Memory B cell (primary cell): ENCODE data around the gene ATXN7L3.

Experiments
- ATAC-seq: fragments of 150-1000 bp; cut with Tn5 transposase; 2 replicates; pipeline ENCODE4 v1.10.0; 2021; ENCODE audit warnings: low read depth, mild to moderate bottlenecking, moderate library complexity
- DNase-seq, 2 donors: peaks; one replicate each; pipeline ENCODE4 v3.0.0; 2022; ENCODE audit warnings: low spot score in 2 of 2
- H3K27ac Mint-ChIP-seq: one replicate; pipeline ENCODE4 v1.8.0; 2022; ENCODE audit warnings: mild to moderate bottlenecking, moderate library complexity, mixed read lengths
- H3K27me3 Mint-ChIP-seq: one replicate; pipeline ENCODE4 v1.8.0; 2022; ENCODE audit warnings: mixed read lengths
- H3K36me3 Mint-ChIP-seq: one replicate; pipeline ENCODE4 v1.8.0; 2022; ENCODE audit warnings: mild to moderate bottlenecking, mixed read lengths
- H3K4me1 Mint-ChIP-seq: one replicate; pipeline ENCODE4 v1.8.0; 2022; ENCODE audit warnings: mixed read lengths
- H3K4me3 Mint-ChIP-seq: one replicate; pipeline ENCODE4 v1.8.0; 2022; ENCODE audit warnings: mild to moderate bottlenecking, moderate library complexity, mixed read lengths
- H3K9me3 Mint-ChIP-seq: one replicate; pipeline ENCODE4 v1.8.0; 2022; ENCODE audit warnings: mixed read lengths

ATXN7L3 gene

DNA sequence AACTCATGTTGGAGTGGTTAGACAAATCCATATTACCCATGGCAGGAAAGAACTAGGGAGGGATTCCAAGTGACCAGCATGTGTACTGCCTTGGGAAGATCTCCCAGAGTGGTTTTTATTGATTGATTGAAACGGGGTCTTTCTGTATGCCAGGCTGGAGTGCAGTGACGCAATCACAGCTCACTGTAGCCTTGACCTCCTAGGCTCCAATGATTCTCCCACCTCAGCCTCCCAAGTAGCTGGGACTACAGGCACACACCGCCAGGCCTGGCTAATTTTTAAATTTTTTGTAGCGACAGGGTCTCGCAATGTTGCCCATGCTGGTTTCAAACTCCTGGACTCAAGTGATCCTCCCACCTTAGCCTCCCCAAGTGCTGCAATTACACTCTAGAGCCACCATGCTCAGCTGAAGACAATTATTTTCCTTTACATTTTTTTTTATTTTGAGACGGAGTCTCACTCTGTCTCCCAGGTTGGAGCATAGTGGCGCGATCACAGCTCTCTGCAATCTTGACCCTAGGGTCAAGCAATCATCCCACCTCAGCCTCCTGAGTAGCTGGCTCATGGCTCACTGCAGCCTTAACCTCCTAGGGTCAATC is 15.4 kb downstream of the ATXN7L3 start:
- ATAC-seq = no peak
- DNase-seq = no peak
- no peaks in the 10 kb centered on the region for H3K27me3 Mint-ChIP-seq
- peaks cover 4% of the 10 kb centered on the region for H3K36me3 Mint-ChIP-seq
- peaks cover 16% of the 10 kb centered on the region for H3K4me1 Mint-ChIP-seq
- H3K27ac Mint-ChIP-seq = no peak overlapping the region
- H3K4me3 Mint-ChIP-seq = no peak overlapping the region
- H3K9me3 Mint-ChIP-seq = no peaks in the 10 kb centered on the region

DNA sequence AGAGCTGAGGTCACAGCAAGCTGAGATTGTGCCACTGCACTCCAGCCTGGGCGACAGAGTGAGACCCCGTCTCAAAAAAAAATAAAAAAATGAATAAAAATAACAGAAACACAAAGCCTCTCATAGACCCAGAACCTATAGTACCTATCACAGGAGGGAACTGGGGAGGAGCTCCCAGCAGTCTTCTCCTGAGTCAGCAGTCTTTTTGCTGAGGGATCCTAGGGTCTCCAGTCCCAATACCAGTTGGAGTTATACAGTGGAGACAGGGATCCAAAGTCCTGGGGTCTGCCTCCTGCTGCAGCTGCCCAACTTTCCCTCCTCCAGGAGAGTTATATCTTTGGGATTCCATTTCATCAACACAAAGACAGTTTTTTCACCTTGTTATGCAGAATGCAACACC is 16.7 kb downstream of the ATXN7L3 start:
- Mint-ChIP-seq H3K4me3 (no peak overlapping the region), H3K9me3 (no peaks in the 10 kb centered on the region), H3K4me1 (peaks cover 9% of the 10 kb centered on the region), H3K36me3 (peaks cover 7% of the 10 kb centered on the region), H3K27me3 (no peaks in the 10 kb centered on the region), H3K27ac (no peak overlapping the region)
- ATAC-seq = no peak
- no peak for DNase-seq

DNA sequence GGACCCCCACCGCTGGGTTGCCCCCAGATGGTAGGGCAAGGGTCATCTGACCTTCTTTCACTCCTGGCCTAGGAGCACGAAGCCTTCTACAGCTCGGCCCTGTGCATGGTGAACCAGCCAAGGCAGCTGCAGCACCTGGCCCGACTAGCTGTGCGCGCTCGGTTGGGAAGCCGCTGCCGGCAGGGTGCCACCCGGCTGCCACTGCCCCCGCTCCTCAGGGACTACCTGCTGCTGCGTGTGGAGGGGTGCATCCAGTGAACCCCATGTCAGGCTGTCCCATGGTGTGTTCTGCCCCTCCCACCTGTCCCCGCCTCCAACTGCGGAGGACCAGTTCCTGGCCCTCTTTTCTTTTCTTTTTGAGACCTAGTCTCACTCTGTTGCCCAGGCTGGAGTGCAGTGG is 21.6 kb downstream of the ATXN7L3 start:
- peaks cover 11% of the 10 kb centered on the region for H3K36me3 Mint-ChIP-seq
- no peak overlapping the region for H3K4me3 Mint-ChIP-seq
- ATAC-seq (no peak), DNase-seq (no peak)
- no peaks in the 10 kb centered on the region for H3K4me1 Mint-ChIP-seq
- H3K9me3 Mint-ChIP-seq = no peaks in the 10 kb centered on the region
- H3K27ac Mint-ChIP-seq = no peak overlapping the region
- no peaks in the 10 kb centered on the region for H3K27me3 Mint-ChIP-seq

DNA sequence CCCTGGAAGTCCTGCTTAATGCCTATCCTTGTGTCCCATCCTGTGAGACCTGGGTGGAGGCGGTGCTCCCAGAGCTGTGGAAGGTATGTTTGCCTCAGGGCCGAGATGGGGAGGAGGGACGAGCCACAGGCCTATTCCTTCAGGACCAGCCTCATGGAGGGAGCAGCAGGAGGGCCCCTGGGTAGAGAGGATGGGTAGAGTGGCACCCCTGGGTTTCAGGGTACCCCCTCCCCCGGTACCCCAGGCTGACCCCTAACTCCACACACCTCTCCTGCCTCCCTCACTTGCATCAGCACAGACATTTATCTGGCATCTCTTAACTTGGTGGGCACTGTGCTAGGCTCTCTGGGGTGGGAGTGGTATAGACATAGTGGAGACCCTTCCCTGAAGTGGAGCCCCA is 22.0 kb downstream of the ATXN7L3 start:
- Mint-ChIP-seq H3K27ac (no peak overlapping the region), H3K36me3 (peaks cover 11% of the 10 kb centered on the region), H3K4me3 (no peak overlapping the region), H3K27me3 (no peaks in the 10 kb centered on the region), H3K4me1 (no peaks in the 10 kb centered on the region), H3K9me3 (no peaks in the 10 kb centered on the region)
- ATAC-seq (no peak), DNase-seq (no peak)

DNA sequence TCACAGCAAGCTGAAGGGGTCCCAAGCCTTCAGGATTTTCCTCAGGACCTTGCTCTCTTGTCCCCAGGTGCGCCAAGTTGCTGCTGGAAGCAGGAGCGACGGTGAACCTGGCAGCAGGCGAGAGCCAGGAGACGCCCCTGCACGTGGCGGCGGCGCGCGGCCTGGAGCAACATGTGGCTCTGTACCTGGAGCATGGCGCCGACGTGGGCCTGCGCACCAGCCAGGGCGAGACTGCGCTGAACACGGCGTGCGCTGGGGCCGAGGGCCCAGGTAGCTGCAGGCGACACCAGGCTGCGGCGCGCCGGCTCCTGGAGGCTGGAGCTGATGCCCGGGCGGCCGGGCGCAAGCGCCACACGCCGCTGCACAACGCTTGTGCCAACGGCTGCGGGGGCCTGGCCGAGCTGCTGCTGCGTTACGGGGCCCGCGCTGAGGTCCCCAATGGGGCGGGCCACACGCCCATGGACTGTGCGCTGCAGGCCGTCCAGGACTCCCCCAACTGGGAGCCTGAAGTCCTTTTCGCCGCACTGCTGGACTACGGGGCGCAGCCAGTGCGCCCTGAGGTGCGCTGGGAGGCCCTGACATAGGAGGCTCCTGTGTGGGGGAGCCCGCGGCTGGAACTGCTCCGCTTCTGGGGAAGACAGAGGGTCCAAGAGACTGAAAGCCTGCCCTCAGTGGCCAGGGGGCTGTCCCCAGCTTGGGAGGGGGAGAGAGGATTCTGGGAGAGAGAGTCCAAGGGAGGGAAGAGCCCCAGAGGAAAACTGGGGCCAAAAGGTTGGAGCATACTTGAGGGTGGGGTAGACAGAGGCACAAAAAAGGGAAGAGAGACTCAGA is 22.8 kb downstream of the ATXN7L3 start:
- no peaks in the 10 kb centered on the region for H3K4me1 Mint-ChIP-seq
- H3K27me3 Mint-ChIP-seq = no peaks in the 10 kb centered on the region
- ATAC-seq = no peak
- H3K36me3 Mint-ChIP-seq = peaks cover 11% of the 10 kb centered on the region
- no peak overlapping the region for H3K27ac Mint-ChIP-seq
- H3K4me3 Mint-ChIP-seq = no peak overlapping the region
- H3K9me3 Mint-ChIP-seq = no peaks in the 10 kb centered on the region
- DNase-seq = no peak

DNA sequence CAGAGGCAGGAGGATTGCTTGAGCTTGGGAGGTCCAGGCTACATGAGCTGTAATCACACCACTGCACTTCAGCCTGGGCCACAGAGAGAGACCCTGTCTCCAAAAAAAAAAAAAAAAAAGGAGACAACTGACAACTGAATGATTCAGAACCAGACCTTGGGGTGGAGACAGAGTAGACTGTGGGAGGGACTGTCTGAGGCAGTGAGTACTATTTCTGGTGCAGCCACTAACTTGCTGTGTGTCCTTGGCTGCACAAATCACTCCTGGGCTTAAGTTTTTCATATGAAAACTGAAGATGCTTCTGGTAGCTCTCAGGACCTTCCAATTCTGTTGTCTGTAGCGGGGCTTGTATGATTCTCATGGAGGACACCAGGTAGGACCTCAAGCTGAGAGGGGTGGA is 23.4 kb downstream of the ATXN7L3 start:
- Mint-ChIP-seq H3K27ac (no peak overlapping the region), H3K36me3 (peaks cover 9% of the 10 kb centered on the region), H3K4me1 (no peaks in the 10 kb centered on the region), H3K4me3 (no peak overlapping the region), H3K9me3 (no peaks in the 10 kb centered on the region), H3K27me3 (no peaks in the 10 kb centered on the region)
- DNase-seq = no peak
- no peak for ATAC-seq

DNA sequence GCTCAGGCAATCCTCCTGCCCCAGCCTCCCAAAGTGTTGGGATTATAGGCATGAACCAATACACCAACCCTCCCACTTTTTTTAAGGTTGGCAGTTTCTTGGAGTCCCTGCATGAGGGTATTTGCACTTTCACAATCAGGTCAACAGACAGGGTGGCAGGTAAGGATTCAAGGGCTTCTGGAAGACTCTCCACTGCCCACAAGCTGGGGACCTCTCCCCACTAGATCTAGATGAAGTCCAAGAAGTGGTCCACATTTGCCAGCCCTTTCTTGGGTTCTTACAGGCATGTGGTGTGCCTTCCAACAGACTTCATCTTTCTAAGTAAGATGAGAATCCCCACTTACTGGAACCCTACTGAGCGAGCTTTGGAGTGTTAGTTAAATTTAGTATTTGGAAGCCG is 25.3 kb downstream of the ATXN7L3 start:
- Mint-ChIP-seq H3K27me3 (no peaks in the 10 kb centered on the region), H3K36me3 (peaks cover 9% of the 10 kb centered on the region)

DNA sequence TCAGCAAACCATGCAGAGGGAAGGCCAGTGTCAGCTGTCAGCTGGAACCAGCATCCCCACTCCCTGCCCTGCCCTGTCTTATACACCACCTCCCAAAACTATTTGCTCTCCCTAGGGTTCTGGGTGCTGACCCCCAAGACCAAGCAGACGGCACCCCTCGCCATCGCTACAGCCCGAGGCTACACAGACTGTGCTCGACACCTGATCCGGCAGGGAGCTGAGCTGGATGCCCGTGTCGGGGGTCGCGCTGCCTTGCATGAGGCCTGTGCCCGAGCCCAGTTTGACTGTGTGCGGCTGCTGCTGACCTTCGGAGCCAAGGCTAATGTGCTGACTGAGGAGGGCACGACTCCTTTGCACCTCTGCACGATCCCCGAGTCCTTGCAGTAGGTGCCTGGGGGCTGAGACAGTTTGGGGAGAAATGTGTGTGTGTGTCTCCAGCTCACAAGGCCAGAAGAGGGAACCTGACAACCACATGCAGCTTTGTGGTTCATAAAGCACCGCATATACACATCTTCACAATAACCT is 27.7 kb downstream of the ATXN7L3 start:
- Mint-ChIP-seq H3K4me1 (peaks cover 13% of the 10 kb centered on the region), H3K4me3 (no peak overlapping the region), H3K27me3 (no peaks in the 10 kb centered on the region), H3K36me3 (peaks cover 4% of the 10 kb centered on the region), H3K9me3 (no peaks in the 10 kb centered on the region), H3K27ac (no peak overlapping the region)
- no peak for ATAC-seq
- DNase-seq = no peak

More for the DNA sequence above, 25.3 kb downstream of the ATXN7L3 start:
- H3K9me3 Mint-ChIP-seq = no peaks in the 10 kb centered on the region
- ATAC-seq = no peak
- no peak overlapping the region for H3K4me3 Mint-ChIP-seq
- H3K4me1 Mint-ChIP-seq = peaks cover 4% of the 10 kb centered on the region
- DNase-seq = no peak
- no peak overlapping the region for H3K27ac Mint-ChIP-seq

DNA sequence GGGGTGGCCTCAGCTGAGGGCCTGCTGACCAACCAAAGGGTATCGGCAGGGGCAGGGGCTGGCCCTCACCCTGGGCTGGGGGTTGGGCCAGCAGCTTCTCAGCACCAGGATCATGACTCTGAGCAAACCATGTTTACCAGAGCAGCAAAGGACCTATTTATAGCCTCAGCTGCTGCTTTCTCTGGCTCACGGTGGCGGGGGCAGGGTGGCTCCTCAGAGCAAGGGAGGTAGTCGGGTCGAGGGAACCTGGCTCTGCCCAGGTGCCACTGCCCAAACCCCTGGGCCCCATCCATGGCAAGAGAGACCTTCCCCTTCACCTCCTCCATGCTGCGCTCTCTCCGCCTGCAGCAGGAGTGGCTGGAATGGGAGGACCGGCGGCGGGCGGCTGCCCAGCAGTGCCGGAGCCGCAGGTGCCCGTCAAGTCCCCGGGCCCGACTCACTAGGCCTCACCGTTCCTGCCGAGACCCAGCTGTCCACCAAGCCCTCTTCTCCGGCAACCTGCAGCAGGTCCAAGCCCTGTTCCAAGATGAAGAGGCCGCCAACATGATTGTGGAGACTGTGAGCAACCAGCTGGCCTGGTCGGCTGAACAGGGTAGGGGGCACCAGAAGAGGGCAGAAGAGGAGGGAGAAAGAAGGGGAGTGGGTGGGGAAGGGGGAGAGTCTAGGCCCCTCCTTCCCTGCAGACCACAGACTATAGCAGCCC is 29.0 kb downstream of the ATXN7L3 start, which contains the start of gene ASB16:
Gene ASB16, plus strand, starts transcription at position 206 of the 703 bp plus-strand sequence. Its CDS starts 86 bp downstream, at position 292.
- Mint-ChIP-seq H3K4me1 (peaks cover 13% of the 10 kb centered on the region), H3K9me3 (no peaks in the 10 kb centered on the region), H3K27me3 (no peaks in the 10 kb centered on the region), H3K36me3 (peaks cover 1% of the 10 kb centered on the region), H3K4me3 (no peak within 1 kb of the TSS), H3K27ac (no peak within 1 kb of the TSS)
- DNase-seq (no peak), ATAC-seq (no peak)

DNA sequence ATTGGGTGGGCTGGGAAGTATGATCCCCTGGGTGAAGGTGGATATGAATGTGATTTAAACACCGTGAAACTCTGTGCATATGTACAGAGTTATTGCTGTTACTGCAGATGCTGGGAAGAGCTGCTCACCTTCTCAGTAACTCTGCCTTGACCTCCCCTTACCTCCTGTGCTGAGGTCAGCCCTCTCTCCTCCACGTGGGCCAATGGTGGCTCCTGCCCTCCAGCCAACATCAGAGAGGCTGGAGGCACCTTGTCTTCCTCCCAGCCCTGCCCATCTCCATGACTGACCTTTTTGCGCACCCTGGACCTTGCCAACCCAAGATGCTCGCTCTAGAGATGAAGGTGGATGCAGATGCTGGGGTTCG is 29.6 kb downstream of the ATXN7L3 start:
- no peaks in the 10 kb centered on the region for H3K9me3 Mint-ChIP-seq
- H3K36me3 Mint-ChIP-seq = no peaks in the 10 kb centered on the region
- no peak overlapping the region for H3K4me3 Mint-ChIP-seq
- ATAC-seq (no peak), DNase-seq (no peak)
- no peak overlapping the region for H3K27ac Mint-ChIP-seq
- no peaks in the 10 kb centered on the region for H3K27me3 Mint-ChIP-seq
- H3K4me1 Mint-ChIP-seq = peaks cover 13% of the 10 kb centered on the region

DNA sequence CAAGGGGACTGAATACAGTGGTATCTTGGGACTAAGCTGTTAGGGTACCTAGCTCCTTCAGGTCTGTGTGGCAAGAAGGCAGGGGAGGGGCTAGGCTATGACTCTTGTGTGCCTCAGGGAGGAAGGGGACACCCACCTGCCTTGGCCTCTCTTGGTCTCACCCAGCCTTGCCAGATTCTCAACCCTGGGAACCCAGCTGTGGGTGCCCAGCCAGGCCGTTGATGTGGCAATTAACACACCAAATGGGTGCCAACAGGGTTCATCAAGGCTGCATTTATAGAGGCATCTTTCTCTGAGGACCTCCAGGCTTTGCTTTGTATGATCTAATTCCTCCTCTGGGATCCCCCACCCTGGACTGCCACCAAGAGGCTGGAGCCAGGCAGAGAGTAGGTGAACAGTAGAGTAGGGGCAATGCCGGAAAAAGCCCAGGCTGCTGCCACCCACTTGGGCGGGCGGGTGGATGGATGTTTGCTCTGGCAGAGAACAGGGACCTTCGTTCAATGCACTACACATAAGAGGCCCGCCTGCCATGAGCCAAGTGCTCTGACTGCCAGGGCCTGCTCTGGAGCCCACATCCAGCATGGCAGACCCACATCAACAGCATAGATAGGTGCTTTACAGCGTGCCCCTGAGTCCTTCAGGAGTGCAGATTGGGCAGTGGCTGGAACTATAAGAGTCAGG is 32.4 kb downstream of the ATXN7L3 start:
- DNase-seq (no peak), ATAC-seq (no peak)
- Mint-ChIP-seq H3K27ac (no peak overlapping the region), H3K36me3 (no peaks in the 10 kb centered on the region), H3K4me3 (no peak overlapping the region), H3K27me3 (no peaks in the 10 kb centered on the region), H3K9me3 (no peaks in the 10 kb centered on the region), H3K4me1 (peaks cover 13% of the 10 kb centered on the region)

DNA sequence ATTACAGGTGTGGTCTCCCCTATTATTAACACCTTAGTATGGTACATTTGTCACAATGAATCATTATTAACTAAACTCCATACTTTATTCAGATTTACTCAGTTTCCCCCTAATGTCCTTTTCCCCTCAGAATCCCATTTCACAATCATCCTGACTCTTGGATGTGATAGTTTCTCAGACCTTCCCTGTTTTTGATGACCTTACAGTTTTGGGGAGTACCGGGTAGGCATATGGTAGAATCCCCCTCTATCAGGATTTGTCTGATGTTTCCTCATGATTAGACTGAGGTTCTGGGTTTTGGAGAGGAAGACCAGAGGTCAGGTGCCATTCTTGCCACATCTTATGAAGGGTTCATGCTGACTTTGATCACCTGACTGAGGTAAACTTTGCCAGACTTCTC is 35.2 kb downstream of the ATXN7L3 start:
- no peaks in the 10 kb centered on the region for H3K27me3 Mint-ChIP-seq
- H3K36me3 Mint-ChIP-seq = no peaks in the 10 kb centered on the region
- H3K4me1 Mint-ChIP-seq = peaks cover 8% of the 10 kb centered on the region
- no peak overlapping the region for H3K4me3 Mint-ChIP-seq
- no peak overlapping the region for H3K27ac Mint-ChIP-seq
- no peak for DNase-seq
- no peak for ATAC-seq
- no peaks in the 10 kb centered on the region for H3K9me3 Mint-ChIP-seq

DNA sequence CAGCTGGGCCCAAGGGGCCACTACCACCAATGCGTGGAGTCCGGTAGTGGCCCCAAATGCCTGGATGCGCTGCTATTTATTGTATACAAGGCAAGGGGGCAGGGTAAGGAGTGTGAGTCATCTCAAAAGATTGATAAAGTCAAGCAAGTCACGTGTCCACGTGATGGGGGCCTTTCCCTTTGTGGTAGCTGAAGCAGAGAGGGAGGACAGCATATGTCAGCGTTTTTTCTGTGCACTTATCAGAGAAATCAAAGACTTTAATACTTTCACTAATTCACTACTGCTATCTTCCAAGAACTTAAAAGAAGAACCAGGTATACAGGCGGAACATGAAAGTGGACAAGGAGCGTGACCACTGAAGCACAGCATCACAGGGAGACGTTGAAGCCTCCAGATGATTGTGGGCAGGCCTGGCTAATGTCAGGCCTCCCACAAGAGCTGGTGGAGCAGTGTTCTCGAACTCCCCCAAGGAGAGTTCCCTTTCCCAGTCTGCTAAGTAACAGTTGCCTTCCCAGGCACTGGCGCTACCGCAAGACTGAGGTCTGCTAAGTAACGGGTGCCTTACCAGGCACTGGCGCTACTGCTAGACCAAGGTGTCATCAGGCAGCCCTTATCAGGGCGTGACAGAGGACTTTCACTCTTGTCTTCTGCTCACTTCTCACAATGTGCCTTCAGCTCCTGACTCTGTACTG is 40.0 kb downstream of the ATXN7L3 start:
- no peaks in the 10 kb centered on the region for H3K9me3 Mint-ChIP-seq
- H3K4me3 Mint-ChIP-seq = no peak overlapping the region
- no peaks in the 10 kb centered on the region for H3K4me1 Mint-ChIP-seq
- ATAC-seq (no peak), DNase-seq (no peak)
- no peaks in the 10 kb centered on the region for H3K36me3 Mint-ChIP-seq
- H3K27me3 Mint-ChIP-seq = no peaks in the 10 kb centered on the region
- H3K27ac Mint-ChIP-seq = no peak overlapping the region
